SK-N-MC (cell line): ENCODE results near the gene TFEB.

ENCODE experiments used
- EZH2 ChIP-seq: fragments of 200-600 bp; sonication (generic); IDR thresholded peaks from one replicate; pipeline ENCODE4 v1.6.1; 2017; ENCODE audit warnings: antibody characterized with exemption
- POLR2AphosphoS5 ChIP-seq: IDR thresholded peaks from 2 replicates; pipeline ENCODE4 v1.6.1; 2012; ENCODE audit warnings: mild to moderate bottlenecking, low read depth, low read length, borderline replicate concordance

DNA sequence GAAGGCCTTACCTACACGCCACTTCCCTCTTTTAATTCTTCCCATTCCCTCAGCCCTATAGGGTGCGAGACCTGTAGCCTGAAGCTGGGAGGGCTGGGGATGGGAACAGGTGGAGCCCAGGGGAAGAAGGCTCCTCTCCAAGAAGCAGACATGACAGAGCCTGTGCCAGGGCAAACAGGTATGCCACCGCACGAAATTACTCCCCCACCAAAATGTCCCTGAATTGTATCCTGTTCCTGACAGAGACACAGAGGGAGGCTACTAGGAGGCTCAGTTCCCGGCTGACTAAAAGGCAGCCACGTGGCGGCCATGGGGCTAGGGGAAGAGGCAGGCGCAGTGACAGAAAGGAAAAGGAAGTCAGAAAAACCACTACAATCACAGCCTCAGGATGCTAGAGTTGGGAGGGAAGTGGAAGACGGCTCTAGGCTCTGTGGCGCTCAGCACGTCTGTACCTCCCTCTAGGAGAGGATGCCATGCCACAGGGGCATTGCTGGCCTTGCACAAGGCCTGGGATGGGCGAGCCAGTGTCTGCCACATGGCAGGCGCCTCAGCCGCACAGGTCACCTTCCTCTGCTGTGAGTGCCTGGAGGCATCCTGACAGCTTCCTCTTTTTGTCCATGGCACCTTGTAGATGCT, 27.7 kb downstream of the TFEB start:
- TF ChIP-seq EZH2, result no peak
- no peak for TF ChIP-seq POLR2AphosphoS5
